IMR-90 (cell line): Measurements from ENCODE around the gene GFER. TPM values are rescaled to one million over a fixed set of nuclear protein-coding genes. Genes with fewer than 3 reads are reported as not detected.

Experiments
- FOS ChIP-seq: fragments of 150-350 bp; IDR thresholded peaks from 2 replicates; pipeline ENCODE4 v1.6.1; 2016; ENCODE audit warnings: low read depth, low read length
- MXI1 ChIP-seq: IDR thresholded peaks from 2 replicates; pipeline ENCODE4 v1.6.1; 2012; ENCODE audit warnings: low read depth, mild to moderate bottlenecking, low read length, moderate library complexity, borderline replicate concordance
- RAD21 ChIP-seq: IDR thresholded peaks from 2 replicates; pipeline ENCODE4 v1.6.1; 2012; ENCODE audit warnings: low read length, improper control_type of control experiment
- RFX5 ChIP-seq: IDR thresholded peaks from 2 replicates; pipeline ENCODE4 v1.8.0; 2012; ENCODE audit warnings: low read depth, mild to moderate bottlenecking, low read length, moderate library complexity
- polyA plus RNA-seq, 3 experiments: library from polyadenylated mRNA; depleted of rRNA; stranded (reverse); fragments of >200 nt; gene quantifications; 2 replicates each; pipeline ENCODE4 v1.2.3, GENCODE V29; 2012; ENCODE audit warnings: low replicate concordance in 1 of 3
- total RNA-seq: library from RNA; depleted of rRNA; stranded (reverse); fragments of >200 nt; gene quantifications from 2 replicates; pipeline ENCODE4 v1.2.3, GENCODE V29; 2012

The GFER gene
- total and polyA plus RNA-seq, 2 of the 4 experiments (the other 2 are of a cell fraction): 6.8 to 19.8 TPM

- TF ChIP-seq FOS (no peak), RFX5 (no peak), RAD21 (no peak), MXI1 (0 out of 2 replicates have a peak, but pooled peaks have one; percentile 62)
Observed at GRCh38 chr16:1964506-1965395, 19.2 kb upstream of the GFER start, which contains the start of gene RPS2 (continued).
